ENCODE data around the gene SMIM27.

SMIM27 gene

DNA sequence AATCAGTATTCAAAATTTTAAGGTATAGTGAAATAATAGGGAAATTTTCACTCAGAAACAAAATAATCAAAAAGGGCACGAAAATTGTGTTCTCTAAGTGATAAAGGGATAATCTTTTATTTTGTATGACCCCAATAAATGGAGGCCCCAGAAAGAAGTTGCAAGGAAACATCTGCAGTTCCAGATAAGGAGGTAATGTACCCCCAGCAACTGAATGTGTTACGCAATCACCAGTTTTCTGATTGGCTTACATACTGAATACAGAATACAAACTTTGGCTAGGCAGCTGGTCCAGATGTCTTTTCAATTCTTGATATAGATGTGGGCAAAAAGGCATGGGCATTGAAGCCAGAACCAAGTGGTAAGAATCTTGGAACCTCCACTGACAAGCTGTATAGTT lies 2.0 kb downstream of the SMIM27 start:
- no peak overlapping the region for H3K4me3 ChIP-seq (ENCODE audit: low read depth, low read length)

DNA sequence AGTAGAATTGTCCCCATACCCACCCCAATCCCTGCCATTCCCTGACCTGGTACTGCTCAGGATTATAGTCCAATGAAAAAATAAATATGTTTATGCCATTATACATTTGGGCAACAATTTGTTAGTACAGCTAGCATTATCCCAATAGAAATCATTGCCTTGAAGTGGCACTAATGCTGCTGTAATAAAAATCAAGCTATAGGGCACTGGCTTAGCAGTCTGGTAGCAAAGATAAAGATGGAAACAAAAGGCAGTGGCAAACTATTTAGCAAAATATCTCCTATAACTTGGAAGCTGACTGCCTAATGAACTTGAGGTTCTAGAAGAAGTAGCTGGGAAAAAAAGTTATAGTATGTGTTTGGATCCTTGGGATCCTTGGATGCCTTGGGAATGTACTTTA lies 2.5 kb downstream of the SMIM27 start:
- no peak overlapping the region for H3K4me3 ChIP-seq (ENCODE audit: low read depth, low read length)

DNA sequence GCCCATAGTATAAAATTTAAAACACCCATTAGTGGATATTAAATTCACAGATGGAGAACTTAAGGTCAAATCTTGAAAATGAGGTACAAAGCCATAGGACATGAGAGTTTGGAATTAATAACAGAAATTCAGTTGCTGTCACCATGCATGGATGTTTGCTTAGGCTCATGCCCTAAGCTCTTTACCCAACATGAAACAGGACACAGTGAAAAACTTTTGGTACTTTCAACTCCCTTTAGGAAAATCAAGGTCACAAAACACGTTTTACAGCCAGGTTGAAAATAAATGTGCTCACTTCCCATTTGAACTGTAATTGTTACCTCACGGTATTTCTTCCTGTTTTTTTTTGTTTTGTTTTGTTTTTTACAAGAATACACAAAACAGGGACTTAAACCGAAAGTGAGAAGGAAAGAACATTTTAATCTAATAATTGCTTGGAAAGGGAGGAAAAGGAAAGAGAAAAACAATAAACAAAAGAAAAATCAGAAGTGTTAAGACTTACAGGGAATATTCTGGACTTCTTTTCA lies 6.3 kb downstream of the SMIM27 start:
- H3K4me3 ChIP-seq (ENCODE audit: low read depth, low read length) = no peak overlapping the region

DNA sequence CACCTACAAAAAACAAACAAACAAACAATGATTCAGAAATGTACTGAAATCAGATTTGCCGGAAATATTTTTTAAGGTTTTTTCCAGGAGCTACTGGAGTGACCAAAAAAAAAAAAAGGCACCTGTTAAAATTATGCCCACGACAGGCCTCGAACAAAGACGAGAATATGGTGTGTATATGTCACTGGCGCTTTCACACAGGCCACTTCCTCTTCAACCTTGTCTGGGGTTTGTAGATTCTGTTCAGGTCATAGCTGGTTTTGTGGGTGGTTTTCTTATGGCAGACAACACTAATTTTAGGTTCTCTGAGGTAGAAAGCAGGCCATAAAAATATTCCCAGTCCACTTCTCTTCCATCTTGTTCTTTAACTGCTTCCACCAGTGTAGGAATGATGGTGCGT lies 13.8 kb downstream of the SMIM27 start:
- no peak overlapping the region for H3K4me3 ChIP-seq (ENCODE audit: low read depth, low read length)

DNA sequence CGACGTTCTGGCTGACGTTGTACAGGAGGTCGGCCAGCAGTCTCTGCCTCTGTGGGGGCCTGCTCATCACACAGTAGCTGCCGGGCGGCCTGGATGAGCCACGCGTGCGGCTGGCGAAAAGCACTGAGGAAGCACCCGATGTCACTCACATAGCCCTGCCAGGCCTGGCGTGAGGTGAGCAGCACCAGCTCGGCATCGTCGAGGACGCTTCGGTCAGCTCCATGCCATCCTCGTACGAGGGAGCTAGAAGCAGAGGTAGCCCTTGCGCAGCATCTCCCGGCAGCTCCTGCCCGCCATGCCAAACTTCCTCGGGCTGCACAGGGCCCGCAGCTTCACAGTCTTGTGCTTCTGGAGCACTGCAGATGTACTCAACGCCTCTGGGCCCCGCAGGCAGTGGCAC lies 14.6 kb downstream of the SMIM27 start:
- H3K4me3 ChIP-seq (ENCODE audit: low read depth, low read length) = no peak overlapping the region

DNA sequence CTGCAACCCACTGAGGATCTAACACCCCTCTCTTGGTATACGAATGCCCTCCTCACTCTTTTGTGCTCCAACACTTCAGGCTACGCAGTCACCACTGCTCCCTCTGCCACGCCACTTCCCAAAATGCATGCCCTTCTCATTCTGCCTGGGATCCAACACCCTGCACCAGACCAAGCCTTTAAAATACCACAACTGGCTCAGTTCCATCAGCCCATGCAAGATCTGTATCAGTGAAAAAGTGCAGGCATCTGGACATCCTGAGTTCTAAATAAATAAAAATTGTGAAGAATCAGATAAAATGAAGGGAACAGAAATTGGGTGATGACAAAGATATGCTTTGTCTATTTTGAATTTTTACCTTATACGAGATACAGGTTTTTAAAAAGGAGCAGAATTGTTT lies 18.1 kb downstream of the SMIM27 start:
- H3K4me3 ChIP-seq (ENCODE audit: low read depth, low read length) = no peak overlapping the region

DNA sequence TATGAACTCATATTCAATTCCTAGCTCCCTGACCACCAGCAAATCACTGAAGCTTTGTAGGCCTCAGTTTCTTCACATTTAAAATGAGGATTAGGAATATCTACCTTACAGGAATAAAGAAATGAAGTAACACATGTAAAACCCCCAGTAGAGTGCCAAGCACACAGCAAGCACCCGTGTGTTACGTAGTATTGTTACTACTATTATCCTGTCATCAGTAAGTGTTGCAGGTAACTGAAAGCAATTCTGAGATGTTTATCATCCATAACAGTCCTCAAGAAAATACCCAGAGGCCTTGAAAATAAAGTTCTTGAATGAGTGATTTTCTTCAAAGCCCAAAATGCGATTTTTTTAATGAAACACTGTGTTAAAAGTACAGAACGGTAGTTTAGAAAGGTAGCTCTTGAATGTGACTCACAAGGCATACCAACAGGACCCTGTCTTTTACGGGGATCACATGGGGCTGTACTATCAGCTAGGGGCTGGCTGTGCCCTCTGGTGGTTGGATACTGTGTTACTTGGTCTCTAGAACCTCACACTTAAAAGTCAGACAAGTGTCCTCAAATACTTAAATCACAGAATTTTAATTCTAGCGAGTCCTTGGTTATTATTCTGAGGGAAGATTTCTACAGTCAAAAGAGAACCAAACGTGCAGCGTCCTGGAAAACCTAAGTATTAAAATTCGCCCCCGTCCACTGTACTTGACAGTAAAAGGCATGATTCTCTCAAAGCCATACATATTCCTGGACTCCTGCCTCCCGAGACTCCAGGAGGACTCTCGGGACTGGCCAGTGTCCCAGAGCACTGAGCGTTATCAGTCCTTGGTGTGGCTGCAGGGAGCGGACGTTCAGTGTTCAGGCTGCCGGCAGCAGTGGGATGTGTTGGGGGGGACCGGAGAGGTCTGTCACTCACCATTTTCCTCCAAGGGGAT lies 20.1 kb downstream of the SMIM27 start:
- peak overlapping the region; percentile 97 for H3K4me3 ChIP-seq (ENCODE audit: low read depth, low read length)

DNA sequence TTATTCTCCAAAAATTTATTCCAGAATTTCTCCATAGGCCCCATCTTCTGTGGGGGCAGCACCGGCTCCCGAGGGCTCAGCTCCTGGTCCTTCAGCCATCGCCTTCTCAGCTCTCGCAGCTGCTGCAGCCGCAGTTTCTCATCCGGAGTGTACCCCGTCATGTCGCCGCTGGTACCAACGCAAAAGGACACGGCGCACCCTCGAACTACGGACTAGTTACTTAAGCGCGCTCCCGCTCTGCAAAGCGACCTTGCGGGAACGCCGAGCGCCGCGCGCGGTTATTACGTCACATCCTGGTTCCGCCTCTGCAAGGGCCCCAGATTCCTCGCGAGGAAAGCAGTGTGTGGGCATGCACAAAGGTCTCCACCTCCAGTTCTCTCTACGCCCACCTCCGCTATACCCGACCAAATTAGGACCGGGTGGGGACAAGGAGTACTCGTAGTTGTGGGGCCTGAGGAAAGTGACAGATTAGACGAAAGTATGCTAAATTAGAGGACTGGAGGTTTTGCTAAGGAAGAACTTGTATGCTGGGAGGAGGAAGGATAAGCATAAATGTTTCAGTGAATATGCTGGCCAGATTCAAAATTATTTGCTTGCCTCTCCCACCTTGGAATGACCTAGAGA lies 20.9 kb downstream of the SMIM27 start, which contains the start of gene NDUFB6:
NDUFB6 (minus strand) TSS at position 260 of the 624 bp plus-strand sequence; CDS start at position 161, 99 bp downstream.
- peak within 1 kb of the TSS; percentile 97 for H3K4me3 ChIP-seq (ENCODE audit: low read depth, low read length)

DNA sequence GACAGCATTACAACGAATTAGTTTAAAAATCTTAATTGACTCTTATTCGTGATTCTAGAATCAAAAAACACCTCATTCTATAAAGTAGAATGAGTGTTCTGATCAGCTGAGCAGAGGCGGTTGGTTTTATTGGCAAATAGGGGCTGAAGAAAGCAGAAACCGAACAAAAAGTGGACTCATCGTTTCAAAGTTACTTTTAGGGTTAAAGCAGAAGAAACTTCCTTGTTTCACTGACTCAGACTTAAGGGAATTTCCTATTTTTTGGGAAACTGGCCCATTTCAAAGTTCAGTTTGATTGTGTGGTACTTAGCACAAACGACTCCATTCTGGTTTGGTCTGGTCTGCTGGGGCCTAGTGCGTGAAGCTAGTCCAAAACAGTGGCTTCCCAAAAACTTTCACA lies 21.7 kb downstream of the SMIM27 start:
- H3K4me3 ChIP-seq (ENCODE audit: low read depth, low read length) = no peak overlapping the region

DNA sequence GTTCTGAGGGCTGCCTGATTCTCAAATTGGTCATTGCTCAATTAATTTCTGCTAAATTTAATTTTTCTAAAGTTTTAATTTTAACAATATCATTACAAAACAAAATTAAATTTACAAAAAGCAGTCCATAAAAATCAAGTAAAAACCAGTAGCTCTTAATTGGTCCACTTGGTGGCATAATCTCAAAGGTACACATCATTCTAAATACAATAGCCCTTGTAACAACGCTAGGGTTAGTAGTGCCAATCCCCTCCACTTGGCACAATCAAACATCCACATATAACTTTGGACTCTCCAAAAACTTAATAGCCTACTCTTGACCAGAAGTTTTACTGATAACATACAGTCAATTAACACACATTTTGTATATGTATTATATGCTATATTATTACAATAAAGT lies 22.7 kb downstream of the SMIM27 start:
- no peak overlapping the region for H3K4me3 ChIP-seq (ENCODE audit: low read depth, low read length)

DNA sequence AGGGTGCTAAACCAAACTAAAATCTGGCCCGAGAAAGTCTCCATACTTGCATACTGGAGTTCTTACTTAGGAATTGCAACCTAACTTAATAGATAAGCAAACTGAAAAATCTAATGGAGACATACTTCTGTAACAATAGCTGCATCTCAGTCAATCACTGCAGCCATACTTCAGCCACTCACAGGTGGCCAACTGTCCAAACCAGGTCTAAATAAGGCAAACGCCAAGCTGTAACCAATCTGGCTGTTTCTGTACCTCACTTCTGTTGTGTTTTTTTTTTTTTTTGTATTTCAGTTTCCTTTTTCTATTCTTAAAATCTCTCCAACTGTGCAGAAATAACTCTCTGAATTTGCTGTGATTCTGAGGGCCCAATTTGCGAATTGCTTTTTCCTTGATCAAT lies 25.2 kb downstream of the SMIM27 start:
- no peak overlapping the region for H3K4me3 ChIP-seq (ENCODE audit: low read depth, low read length)

DNA sequence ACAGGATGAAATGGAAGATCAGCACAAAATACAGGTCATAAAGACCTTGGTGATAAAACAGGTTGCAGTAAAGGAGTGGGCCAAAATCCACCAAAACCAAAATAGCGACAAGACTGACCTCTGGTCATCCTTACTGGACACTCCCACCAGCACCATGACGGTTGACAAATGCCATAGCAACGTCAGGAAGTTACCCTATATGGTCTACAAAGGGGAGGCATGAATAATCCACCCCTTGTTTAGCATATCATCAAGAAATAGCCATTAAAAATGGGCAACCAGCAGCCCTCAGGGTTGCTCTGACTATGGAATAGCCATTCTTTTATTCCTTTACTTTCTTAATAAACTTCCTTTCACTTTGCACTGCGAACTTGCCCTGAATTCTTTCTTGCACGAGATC lies 26.8 kb downstream of the SMIM27 start:
- no peak overlapping the region for H3K4me3 ChIP-seq (ENCODE audit: low read depth, low read length)

DNA sequence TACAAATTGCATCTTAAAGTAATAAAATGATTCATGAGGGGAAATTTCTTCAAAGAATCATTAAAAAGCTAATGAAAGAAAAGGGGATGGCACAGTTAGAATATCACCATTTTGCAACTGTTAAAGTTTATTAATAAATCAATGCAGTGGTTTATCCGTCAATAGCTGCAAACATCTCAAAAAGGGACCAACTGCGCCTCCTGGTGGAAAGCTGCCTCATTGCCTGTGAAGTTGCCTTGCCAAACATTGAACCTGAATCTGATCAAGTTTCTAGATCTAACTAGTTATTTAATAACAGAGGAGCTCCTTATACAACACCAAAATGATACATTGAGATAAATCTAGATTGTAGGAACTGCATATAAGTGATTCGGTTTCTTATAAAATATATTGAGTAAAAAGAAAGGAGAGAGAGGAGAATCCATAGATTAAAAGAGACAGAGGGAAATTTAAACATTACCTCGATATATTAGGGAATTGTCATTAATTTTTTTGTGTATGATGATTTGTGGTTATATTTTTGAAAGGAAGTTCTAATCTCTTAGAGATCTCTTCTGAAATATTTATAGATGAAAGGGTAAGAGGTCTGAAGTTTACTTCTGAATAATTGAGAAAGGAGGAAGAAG lies 27.7 kb downstream of the SMIM27 start:
- H3K4me3 ChIP-seq (ENCODE audit: low read depth, low read length) = no peak overlapping the region

DNA sequence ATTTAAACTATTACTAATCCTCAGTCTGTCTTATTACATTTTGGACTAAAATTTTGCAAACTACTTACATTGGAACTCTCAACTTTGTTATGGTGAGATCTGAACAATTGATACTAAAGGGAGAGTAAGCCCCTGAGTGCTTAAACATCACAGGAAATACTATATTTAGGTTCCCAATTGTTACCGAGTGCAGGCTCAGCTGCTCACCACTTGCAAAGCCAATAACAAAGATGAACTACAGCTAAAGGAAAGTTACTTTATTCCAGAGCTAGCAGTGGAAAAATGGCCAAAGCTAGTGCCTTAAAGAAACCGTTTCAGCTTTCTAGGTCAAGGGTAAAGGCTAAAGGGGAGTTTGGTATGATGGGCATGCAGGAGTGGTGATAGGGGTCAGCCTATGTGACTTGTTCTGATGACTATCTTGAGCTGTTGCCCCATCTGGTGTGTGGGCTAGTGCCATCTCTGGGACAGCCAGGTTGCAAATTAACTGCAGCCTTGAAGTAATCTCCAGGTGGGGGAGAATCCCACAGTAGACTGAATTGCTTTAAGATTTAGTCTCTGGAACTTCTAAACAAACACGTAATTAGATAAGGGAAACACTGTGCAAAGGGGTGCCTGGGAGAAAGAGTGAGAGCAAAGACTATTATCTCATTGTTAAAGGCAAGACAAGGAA lies 28.6 kb downstream of the SMIM27 start:
- no peak overlapping the region for H3K4me3 ChIP-seq (ENCODE audit: low read depth, low read length)

DNA sequence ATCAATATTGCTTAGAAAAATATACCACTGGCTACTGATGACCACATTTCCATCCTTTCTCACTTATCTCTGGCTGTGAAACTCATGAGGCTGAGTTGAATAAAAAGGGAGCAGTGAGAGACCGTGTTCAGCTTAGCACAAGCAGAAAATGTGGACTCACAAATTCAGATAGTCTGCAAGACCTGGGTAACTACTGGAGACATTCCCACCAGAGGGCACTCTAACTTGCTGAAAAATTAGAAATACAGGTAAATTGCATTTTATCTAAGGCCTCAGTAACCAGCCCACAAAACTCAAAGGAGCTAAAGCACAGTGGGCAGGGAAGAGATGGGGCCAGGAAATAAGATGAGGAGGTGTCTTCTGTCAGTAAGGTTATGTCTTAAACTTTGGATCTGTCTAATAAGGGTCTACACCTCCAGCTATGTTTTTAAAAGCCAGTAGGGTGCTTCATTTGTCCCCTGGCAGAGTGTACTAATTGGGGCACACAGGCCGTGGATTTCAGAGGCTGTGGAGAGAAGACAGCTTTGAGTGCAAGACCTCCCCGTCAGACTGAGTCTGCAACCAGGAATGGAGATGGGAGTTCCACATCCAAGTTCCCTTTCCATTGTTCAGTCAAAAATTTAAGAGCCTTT lies 29.5 kb downstream of the SMIM27 start:
- no peak overlapping the region for H3K4me3 ChIP-seq (ENCODE audit: low read depth, low read length)

DNA sequence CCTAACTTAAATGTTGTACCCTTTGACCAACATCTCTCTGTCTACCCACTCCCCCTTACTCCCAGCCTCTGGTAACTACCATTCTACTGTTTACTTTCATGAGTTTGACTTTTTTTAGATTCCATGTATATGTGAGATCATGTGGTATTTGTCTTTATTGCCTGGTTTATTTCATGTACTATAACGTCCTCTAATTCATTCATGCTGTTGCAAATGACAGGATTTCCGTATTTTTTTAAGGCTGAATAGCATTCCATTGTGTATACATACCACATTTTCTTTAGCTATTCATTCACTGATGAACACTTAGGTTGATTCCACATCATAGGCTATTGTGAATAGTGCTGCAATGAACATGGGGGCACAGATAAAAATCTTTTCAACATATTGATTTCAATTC lies 32.7 kb downstream of the SMIM27 start:
- H3K4me3 ChIP-seq (ENCODE audit: low read depth, low read length) = no peak overlapping the region

DNA sequence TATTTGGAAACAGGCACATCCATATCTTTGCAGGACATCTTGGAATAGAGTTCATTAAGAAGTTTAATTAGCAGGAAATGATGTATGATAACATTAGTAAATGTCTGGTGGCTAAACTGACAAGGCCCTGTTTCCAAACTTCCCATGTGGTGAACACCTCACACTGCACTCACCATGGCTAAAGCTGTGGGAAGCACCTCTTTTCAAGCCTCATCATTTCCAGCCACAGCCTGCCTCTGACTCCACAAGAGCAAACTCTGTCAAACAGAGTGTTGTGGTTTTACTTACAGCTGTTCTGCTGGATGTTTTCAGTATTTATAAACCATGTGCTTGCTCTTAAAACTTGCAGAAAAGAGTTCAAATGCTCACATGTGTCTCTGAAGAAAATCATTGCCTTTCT lies 35.8 kb downstream of the SMIM27 start:
- H3K4me3 ChIP-seq (ENCODE audit: low read depth, low read length) = no peak overlapping the region

DNA sequence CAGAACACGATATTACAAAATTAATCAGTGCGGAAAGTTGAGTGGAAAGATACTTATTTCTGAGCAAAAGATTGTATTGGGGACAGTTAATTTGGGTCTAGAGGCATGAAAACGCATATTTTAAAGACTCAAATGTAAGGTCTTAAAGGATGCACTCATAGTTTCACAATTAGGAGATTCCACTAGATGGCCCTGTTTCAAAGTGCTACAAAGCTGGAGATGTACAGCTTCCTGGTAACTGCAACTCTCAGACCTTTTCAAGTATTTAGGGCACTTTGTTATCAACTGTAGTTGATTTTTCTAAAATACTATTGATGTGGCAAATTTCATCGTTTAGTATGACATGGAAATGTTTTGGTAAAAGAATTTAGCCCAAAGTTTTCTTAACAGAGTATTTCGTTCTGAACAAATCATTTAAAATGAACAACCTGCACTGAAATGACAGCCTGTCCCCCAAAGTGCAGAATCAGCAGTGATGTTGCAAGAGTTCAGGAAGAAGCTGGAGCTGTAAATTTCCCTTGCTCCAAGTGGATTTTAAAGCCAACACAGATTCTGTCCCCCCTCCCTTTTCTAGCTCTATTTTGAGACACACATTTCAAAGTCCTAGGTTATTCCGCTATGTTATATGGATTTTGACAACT lies 37.1 kb downstream of the SMIM27 start:
- H3K4me3 ChIP-seq (ENCODE audit: low read depth, low read length) = no peak overlapping the region

DNA sequence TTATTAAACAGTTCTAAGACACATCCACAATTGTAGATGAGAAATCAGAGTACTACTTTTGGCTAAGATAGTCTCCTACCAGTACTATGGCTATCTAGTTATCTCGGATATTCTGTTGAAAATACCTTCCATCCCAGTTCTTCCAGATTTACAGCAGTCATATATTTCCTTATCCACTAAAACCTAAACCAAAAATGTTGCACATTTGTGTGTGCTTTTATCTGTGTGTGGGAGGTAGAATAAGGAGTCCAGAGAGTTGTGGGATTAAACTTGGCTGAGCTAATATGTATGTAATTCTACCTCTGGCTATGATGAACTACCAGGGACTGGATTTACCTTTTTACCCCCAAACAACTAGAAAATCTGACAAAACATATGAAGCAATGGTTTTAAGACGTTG lies 38.3 kb downstream of the SMIM27 start:
- no peak overlapping the region for H3K4me3 ChIP-seq (ENCODE audit: low read depth, low read length)

DNA sequence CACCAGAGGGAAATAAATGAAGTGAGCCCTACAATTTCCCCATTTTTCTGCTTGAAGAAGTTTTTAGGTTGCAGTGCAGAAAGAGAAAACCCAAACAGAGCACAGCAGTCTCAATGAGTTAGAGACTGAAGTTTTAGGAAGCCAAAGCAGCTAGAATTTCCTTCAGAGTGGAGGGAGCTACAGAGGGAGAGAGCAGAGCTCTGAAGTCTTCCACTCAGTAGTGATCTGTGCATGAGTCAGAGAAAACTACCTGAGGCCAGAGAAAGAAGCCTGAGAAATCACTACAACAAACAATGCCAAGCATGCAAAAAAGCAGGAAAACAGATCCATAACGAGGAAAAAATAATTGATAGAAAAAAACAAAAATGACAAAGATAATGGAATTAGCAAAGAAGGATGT lies 38.8 kb downstream of the SMIM27 start:
- no peak overlapping the region for H3K4me3 ChIP-seq (ENCODE audit: low read depth, low read length)

Measured in iPS-11a (cell line).